Measurements from ENCODE around the gene HRH2.

- peak in 5 of 6 experiments; percentile 47 to 67 (median 47) for TF ChIP-seq CTCF (IDR thresholded peaks at IDR 0.05)
- TF ChIP-seq POLR2A (IDR thresholded peaks at IDR 0.05): no peak
Observed at GRCh38 chr5:175718401-175719108, 60.7 kb downstream of the HRH2 start.
